ENCODE data around the gene ANXA7.

ANXA7 gene

DNA sequence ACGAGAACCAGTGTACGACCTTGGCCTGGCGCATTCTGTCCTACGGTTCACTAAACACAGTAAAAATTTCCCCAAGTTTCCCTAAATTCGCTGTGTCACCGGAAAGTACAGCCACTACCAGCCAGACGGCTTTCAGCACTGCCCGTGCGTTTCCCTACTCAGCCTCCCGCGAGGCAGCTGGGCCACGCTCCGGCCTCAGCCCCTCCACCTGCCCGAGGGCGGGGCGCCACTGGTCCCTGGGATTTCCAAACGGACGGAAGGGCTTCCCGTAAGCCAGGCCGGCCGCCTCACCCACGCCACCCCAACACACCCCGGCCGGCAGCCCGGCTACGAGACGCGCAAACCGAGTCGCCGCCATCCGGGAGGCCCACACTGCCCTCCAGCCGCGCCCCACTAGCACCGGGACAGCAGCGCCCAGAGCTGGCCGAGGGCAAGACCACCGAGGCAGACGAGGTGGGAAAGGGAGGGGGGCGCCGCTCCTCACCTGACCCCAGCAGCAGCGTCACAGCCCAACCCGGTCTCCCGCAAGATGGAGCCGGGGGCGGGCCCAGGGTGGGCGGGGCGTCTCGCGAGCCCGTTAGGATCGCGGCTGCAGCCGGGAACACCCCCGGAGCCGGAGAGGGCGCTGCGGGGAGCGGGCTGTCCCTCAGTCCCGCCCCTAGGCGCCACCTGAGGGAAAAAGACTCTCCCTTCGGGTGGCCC lies at the start of gene ANXA7:
ANXA7 (minus strand) TSS at position 531 of the 702 bp plus-strand sequence. CDS start 13,202 bp downstream, outside the sequence.
- TF ChIP-seq, protein P1, sequence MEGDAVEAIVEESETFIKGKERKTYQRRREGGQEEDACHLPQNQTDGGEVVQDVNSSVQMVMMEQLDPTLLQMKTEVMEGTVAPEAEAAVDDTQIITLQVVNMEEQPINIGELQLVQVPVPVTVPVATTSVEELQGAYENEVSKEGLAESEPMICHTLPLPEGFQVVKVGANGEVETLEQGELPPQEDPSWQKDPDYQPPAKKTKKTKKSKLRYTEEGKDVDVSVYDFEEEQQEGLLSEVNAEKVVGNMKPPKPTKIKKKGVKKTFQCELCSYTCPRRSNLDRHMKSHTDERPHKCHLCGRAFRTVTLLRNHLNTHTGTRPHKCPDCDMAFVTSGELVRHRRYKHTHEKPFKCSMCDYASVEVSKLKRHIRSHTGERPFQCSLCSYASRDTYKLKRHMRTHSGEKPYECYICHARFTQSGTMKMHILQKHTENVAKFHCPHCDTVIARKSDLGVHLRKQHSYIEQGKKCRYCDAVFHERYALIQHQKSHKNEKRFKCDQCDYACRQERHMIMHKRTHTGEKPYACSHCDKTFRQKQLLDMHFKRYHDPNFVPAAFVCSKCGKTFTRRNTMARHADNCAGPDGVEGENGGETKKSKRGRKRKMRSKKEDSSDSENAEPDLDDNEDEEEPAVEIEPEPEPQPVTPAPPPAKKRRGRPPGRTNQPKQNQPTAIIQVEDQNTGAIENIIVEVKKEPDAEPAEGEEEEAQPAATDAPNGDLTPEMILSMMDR (conservative IDR thresholded peaks at IDR 0.05) = peak; percentile 41
- peak; percentile 67 for TF ChIP-seq ZFX (IDR thresholded peaks at IDR 0.05)
- H3K27ac ChIP-seq = peak within 1 kb of the TSS; percentile 95

DNA sequence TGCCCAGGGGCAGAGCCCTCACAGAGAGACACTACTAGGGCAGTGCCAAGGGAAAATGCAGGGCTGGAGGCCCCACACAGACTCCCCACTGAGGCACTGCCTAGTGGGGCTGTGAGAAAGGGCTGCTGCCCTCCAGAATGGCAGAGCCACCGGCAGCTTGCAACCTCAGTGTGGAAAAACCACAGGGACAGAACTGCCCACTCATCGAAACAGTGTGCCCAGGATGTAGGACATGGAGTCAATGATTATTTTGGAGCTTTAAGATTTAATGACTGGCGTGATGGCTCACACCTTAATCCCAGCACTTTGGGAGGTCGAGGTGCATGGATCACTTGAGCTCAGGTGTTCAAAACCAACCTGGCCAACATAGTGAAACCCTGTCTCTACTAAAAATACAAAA lies 47.0 kb upstream of the ANXA7 start:
- no peak for TF ChIP-seq ZFX (IDR thresholded peaks at IDR 0.05)
- TF ChIP-seq, protein P1 (conservative IDR thresholded peaks at IDR 0.05) = no peak
- no peak overlapping the region for H3K27ac ChIP-seq

DNA sequence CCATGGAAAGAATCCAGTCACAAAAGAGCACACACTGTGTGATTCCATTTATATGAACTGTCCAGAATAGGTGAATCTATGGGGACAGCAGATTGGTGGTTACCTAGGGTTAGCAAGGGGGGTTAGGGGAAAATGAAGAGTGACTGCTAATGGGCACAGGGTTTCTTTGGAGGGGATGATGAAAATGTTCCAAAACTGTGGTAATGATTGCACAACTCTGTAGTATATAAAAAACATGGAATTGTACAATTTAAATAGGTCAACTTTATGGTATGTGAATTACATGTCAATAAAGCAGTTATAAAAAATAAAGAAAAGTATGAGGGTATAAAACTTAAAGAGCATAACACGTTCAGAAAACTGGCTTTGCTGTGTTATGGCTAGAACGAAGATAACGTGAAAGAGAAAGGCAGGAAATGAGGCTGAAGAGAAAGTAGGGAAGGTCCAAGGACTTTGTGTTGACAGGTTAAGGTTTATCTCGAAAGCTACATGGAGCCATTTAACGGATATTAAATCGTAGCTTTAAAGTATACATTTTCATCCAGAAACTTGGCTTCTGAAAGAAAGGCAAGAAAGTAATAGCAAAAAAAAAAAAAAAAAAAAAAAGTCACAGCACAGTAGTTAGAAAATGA lies 45.9 kb upstream of the ANXA7 start:
- TF ChIP-seq, protein P1 (conservative IDR thresholded peaks at IDR 0.05) = no peak
- TF ChIP-seq ZFX (IDR thresholded peaks at IDR 0.05) = no peak
- no peak overlapping the region for H3K27ac ChIP-seq

DNA sequence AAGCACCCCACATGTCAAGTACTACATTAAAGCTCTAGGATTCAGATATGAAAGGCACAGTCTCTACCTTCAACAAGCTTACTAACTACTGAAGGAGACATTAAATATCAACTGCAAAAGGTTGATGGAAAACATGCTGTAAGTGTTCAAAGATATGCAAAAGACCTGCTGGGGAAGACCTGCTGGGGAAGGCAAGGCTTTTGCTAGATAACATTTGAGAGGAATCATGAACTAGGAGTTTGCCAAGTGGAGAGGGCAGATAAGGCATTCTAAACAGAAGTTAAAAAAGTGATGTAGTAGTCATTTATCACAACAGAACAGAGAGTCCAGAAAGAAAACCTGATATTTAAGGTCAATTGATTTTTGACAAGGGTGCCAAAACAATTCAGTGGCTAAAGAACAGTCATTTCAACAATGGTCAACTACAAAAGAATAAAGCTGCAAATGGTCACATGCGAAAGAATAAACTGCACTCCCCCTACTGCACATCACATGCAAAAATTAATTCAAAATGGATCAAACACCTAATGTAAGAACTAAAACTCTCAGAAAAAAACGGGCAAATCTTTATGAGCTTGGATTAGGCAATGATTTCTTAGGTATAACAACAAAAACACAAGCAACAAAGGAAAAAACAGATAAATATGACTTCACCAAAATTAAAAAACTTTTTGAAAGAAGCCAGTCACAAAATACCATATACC lies 42.5 kb upstream of the ANXA7 start:
- no peak for TF ChIP-seq ZFX (IDR thresholded peaks at IDR 0.05)
- TF ChIP-seq, protein P1 (conservative IDR thresholded peaks at IDR 0.05) = no peak
- no peak overlapping the region for H3K27ac ChIP-seq

DNA sequence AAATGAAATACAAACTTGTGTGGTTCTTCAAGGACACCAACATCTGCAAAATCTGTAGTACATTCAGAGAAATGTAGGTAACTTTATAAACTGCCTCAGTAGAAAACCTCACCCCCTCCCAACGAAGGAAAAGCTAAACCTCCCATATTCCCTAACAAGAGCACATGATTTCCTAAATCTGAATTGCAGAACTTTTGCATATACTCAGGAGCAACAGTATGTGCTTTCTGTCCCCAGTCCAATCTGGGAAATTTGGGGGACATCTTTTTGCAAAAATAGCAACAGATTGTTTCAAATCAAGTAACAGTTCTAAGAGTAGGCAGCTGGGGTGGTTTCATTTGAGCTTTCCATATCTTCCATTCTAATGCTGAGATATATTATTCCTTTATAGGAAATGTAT lies 35.3 kb upstream of the ANXA7 start:
- no peak overlapping the region for H3K27ac ChIP-seq
- TF ChIP-seq, protein P1 (conservative IDR thresholded peaks at IDR 0.05) = no peak
- TF ChIP-seq ZFX (IDR thresholded peaks at IDR 0.05) = no peak

DNA sequence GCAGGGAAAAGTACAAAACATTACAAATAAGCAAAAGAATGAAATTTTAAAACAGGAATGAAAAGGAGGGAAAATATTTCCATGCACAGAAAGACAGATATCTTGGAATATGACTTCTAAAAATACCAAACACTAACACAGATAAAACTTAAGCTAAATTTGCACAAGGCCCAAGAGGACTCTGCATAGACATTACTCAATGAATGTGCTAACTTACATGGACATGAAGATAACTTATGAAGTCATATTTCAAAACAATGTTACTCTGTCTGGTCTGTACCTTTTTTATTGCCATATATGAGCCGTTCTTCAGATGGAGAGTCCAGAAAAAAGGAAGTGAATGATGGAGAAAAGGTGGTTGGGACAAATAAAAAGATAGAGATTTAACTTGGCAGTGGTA lies 34.5 kb upstream of the ANXA7 start:
- TF ChIP-seq ZFX (IDR thresholded peaks at IDR 0.05) = no peak
- TF ChIP-seq, protein P1 (conservative IDR thresholded peaks at IDR 0.05) = no peak
- H3K27ac ChIP-seq = no peak overlapping the region

DNA sequence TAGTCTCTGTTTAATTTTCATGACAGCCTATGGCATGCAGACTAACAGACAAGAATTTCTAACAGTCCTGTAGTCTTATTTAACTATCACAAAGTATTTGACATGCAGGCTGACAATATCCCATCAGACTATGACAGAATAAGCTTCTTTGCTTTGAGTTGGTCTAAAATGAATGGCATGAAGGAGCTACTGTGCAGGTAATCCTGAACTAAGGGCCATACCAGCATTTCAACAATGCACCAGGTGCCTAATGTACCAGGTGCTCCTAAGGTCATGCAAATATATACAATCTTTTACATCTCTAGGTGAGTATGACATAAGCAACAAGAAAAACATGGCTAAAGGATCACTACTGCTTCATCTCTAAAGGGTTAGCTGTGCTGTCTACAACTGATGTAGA lies 33.1 kb upstream of the ANXA7 start:
- TF ChIP-seq ZFX (IDR thresholded peaks at IDR 0.05) = no peak
- TF ChIP-seq, protein P1 (conservative IDR thresholded peaks at IDR 0.05) = no peak
- H3K27ac ChIP-seq = no peak overlapping the region

All from C4-2B (cell line).